ENCODE results near the gene RAB18.

RAB18 gene

DNA sequence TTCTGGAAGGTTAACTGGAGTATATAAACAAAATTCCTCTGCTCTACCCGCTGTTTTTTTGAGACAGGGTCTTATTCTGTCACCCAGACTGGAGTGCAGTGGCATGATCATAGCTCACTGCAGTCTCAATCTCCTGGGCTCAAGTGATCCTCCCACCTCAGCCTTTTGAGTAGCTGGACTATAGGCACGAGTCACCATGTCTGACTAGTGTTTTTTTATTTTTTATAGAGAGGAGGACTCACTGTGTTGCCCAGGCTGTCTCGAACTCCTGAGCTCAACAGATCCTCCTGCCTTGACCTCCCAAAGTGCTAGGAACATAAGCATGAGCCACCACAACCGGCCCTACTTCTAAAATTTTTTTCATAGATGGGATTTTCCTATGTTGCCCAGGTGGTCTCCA lies 2.2 kb downstream of the RAB18 start:
- DNase-seq (ENCODE audit: insufficient read length, low spot score) (no peak), FAIRE-seq (no peak)
- TF ChIP-seq, protein P1, sequence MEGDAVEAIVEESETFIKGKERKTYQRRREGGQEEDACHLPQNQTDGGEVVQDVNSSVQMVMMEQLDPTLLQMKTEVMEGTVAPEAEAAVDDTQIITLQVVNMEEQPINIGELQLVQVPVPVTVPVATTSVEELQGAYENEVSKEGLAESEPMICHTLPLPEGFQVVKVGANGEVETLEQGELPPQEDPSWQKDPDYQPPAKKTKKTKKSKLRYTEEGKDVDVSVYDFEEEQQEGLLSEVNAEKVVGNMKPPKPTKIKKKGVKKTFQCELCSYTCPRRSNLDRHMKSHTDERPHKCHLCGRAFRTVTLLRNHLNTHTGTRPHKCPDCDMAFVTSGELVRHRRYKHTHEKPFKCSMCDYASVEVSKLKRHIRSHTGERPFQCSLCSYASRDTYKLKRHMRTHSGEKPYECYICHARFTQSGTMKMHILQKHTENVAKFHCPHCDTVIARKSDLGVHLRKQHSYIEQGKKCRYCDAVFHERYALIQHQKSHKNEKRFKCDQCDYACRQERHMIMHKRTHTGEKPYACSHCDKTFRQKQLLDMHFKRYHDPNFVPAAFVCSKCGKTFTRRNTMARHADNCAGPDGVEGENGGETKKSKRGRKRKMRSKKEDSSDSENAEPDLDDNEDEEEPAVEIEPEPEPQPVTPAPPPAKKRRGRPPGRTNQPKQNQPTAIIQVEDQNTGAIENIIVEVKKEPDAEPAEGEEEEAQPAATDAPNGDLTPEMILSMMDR (IDR thresholded peaks at IDR 0.05; ENCODE audit: insufficient read depth, missing control alignments): no peak

DNA sequence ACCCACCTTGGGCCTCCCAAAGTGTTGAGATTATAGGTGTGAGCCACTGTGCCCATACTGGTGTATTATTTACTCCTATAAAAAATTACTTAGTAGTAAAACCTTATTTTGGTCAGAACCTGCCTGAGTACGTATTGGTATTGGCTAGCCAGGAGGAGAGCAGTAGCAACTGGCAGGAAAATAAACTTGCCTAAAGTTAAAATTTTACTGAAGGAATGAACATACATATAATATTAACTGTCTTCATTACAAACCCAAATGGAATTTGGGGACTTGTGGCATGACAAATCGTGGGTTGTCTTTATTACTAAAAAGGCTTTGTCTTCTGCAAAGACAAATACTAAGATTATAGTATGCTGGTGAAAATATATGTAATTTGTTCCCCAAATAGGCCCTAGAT lies 8.4 kb downstream of the RAB18 start:
- FAIRE-seq (no peak), DNase-seq (ENCODE audit: insufficient read length, low spot score) (no peak)
- TF ChIP-seq, protein P1 (IDR thresholded peaks at IDR 0.05; ENCODE audit: insufficient read depth, missing control alignments): no peak

DNA sequence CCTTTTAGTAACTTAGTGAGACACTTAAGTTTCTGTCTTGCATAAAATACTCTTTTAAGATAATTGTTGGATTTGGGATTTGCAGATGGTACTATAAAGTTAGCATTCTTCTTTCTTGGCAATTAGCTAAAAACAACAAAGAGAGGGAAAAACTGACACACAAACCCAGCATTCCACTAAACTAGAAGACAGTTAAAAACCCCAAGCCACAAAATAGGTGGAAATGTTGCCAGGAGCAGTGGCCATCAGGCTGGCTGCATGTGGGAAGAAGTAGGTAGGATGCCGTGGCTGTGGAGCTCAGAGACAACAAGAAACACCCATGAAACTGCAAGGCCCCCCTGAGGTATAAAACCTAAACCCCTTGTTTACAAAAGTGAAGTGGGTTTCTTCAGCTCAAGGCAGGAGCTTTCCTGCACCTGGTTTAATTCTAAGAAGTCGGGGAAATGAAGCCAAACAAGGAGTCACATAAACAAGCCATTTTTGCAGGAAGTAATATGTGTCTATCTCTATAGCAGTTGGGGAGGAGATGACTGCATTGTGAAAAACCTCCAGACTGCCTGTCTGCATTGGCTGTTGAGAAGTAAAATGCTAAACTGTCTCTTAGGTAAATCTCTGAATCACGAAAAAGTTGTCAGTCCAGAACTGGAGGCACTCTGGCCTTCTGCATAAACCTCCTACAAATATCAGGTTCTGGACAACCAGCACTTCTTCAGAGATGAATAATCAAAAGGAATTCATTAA lies 9.5 kb downstream of the RAB18 start:
- TF ChIP-seq, protein P1 (IDR thresholded peaks at IDR 0.05; ENCODE audit: insufficient read depth, missing control alignments): no peak
- no peak for FAIRE-seq
- no peak for DNase-seq (ENCODE audit: insufficient read length, low spot score)

DNA sequence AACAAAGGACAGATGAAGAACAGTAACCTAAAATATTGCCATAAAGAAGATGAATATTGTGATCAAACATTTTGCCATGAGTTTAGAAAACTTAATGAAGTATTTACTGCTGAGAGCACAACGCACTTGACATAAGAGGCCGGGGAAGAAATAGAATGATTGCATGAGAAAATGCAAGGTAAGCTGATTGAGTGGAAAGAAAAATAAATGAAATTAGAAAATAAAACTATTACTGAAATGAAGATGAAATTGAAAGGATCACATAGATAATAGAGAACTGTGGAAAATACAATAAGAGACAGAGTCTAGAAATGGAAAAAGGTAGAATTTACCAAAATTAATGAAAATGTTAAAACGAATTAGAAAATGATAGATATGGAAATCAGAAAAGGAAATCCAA lies 10.1 kb downstream of the RAB18 start:
- TF ChIP-seq, protein P1 (IDR thresholded peaks at IDR 0.05; ENCODE audit: insufficient read depth, missing control alignments): no peak
- DNase-seq (ENCODE audit: insufficient read length, low spot score) (no peak), FAIRE-seq (no peak)

DNA sequence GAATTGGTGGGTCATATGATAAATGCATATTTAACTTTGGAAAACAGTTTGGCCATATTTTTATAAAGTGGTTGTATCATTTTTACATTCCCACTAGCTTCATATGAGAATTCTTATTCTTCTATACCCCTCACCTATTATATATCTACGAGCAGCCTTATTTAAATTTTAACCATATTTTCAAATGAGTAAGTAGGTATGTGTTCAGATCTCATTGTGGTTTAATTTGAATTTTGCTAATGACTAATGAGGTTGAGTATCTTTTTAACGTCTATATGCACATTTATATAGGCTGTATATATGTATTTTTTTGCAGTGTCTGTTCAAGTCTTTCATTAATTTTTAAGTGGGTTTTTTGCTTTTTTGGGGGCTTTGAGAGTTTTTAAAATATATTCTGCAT lies 14.2 kb downstream of the RAB18 start:
- TF ChIP-seq, protein P1 (IDR thresholded peaks at IDR 0.05; ENCODE audit: insufficient read depth, missing control alignments): no peak
- DNase-seq (ENCODE audit: insufficient read length, low spot score) (no peak), FAIRE-seq (no peak)

DNA sequence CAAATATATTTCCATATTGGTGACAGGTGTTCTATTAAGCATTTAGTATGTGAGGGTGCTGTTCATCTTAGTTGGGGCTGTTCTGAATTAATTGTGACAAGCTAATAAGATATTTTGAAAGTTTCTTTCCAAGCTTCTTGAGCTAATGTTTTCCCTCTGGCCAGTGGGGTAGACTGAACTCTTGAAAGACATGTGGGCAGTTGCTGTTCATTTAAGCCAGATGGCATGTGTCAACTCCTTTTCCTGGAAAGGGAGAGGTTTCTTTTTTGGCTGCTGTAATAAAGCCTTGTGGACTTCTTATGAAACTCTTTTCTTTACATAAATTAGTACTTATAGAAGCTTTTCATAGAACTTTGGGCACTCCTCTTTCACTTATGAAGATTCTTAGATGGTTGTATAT lies 21.7 kb downstream of the RAB18 start:
- TF ChIP-seq, protein P1 (IDR thresholded peaks at IDR 0.05; ENCODE audit: insufficient read depth, missing control alignments): no peak
- FAIRE-seq (no peak), DNase-seq (ENCODE audit: insufficient read length, low spot score) (no peak)

DNA sequence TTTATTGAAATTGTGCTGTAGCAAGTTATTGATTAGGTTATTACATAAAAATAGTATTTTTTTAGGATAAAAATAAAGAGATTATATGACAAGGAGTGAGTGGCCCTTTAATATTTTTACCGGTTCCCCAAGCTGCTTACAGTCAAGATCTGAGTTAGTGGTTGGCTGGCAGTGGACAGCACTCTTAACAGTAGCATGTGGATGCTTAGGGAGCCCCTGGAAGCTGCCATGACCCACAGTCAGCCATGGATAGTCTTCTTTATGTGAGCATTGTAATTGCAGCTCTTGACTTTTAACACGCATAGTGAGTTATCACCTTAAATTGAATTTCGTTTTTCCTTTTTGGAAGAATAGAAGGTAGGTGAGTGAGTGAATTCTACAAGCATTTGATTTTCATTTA lies 22.1 kb downstream of the RAB18 start:
- TF ChIP-seq, protein P1 (IDR thresholded peaks at IDR 0.05; ENCODE audit: insufficient read depth, missing control alignments): no peak
- no peak for DNase-seq (ENCODE audit: insufficient read length, low spot score)
- no peak for FAIRE-seq
